Measurements from ENCODE around the gene NRG3. TPM values are rescaled to one million over a fixed set of nuclear protein-coding genes. Genes with fewer than 3 reads are reported as not detected.

NRG3 gene
- total RNA-seq, 1 donor from 2014 or later, result not detected

DNA sequence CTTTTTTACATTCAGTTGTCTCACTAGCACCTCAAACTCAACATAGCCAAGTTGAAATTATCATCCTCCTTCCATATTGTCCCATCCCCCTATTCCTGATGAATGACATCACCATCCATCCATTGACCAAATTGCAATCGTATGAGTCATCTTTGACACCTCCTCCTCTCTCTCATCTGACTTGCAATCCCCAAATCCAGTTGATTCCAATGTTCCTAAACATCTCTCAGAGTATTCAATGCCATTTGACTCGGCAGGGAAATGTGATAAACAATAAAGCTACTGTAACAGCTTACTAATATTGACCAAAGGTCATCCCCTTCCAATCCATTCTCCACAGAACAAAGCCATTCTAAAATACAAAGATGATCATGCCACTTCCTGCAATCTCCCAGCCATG, 1047.8 kb downstream of the NRG3 start:
- Mint-ChIP-seq H3K9me3 (ENCODE audit: low read depth) (peaks cover 24% of the 10 kb centered on the region), H3K36me3 (ENCODE audit: low read depth) (peaks cover 1% of the 10 kb centered on the region), H3K4me3 (ENCODE audit: unreplicated experiment) (no peak overlapping the region), H3K4me1 (ENCODE audit: low read depth) (peaks cover 9% of the 10 kb centered on the region), H3K27me3 (ENCODE audit: low read depth) (no peaks in the 10 kb centered on the region), H3K27ac (ENCODE audit: unreplicated experiment) (no peak overlapping the region)
- DNase-seq (ENCODE audit: low spot score), result no peak
- TF ChIP-seq, protein P1, sequence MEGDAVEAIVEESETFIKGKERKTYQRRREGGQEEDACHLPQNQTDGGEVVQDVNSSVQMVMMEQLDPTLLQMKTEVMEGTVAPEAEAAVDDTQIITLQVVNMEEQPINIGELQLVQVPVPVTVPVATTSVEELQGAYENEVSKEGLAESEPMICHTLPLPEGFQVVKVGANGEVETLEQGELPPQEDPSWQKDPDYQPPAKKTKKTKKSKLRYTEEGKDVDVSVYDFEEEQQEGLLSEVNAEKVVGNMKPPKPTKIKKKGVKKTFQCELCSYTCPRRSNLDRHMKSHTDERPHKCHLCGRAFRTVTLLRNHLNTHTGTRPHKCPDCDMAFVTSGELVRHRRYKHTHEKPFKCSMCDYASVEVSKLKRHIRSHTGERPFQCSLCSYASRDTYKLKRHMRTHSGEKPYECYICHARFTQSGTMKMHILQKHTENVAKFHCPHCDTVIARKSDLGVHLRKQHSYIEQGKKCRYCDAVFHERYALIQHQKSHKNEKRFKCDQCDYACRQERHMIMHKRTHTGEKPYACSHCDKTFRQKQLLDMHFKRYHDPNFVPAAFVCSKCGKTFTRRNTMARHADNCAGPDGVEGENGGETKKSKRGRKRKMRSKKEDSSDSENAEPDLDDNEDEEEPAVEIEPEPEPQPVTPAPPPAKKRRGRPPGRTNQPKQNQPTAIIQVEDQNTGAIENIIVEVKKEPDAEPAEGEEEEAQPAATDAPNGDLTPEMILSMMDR (IDR thresholded peaks at IDR 0.05), result no peak

DNA sequence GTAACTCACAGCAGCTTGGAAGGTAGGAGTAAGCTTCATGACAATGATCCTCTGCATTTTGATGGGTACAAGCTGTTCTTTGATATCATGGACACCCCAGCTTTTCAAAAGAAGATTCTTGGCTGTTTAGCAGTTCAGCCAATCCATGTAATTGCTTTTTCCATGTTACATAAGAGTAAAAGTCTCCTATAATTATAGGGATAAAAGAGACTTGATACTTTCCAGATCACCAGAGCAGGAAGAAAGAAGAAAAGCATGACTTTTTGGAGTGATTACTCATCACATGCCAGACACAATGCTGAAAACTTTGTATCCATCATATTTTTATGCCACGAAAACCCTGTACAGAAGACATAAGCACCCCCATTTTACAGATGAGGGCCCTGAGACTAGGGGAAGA, 1049.7 kb downstream of the NRG3 start:
- Mint-ChIP-seq H3K4me1 (ENCODE audit: low read depth) (peaks cover 5% of the 10 kb centered on the region), H3K27ac (ENCODE audit: unreplicated experiment) (no peak overlapping the region), H3K36me3 (ENCODE audit: low read depth) (peaks cover under 1% of the 10 kb centered on the region), H3K4me3 (ENCODE audit: unreplicated experiment) (no peak overlapping the region), H3K27me3 (ENCODE audit: low read depth) (no peaks in the 10 kb centered on the region), H3K9me3 (ENCODE audit: low read depth) (peaks cover 22% of the 10 kb centered on the region)
- no peak for DNase-seq (ENCODE audit: low spot score)
- TF ChIP-seq, protein P1 (IDR thresholded peaks at IDR 0.05), result no peak

DNA sequence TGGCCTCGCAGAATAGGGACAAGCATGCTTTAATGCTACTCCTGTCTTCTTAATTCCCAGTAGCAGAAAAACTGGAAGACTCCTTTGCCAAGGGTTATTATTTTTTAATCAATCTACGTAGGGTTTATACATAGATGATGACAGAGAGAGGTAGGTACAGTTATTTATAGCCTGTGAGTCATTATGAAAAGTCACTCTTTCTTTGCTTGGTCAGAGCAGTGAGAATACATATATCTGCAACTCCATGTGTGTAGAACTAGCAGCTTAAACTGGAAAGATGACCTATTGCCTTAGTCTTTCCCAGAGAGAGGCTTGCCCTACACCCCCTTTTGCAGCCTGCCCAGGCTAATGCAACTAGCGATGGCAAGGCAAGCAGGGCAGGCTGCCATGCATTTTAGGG, 1050.6 kb downstream of the NRG3 start:
- TF ChIP-seq, protein P1 (IDR thresholded peaks at IDR 0.05), result no peak
- no peak for DNase-seq (ENCODE audit: low spot score)
- no peak overlapping the region for H3K4me3 Mint-ChIP-seq (ENCODE audit: unreplicated experiment)
- no peaks in the 10 kb centered on the region for H3K36me3 Mint-ChIP-seq (ENCODE audit: low read depth)
- peaks cover 5% of the 10 kb centered on the region for H3K4me1 Mint-ChIP-seq (ENCODE audit: low read depth)
- peaks cover 15% of the 10 kb centered on the region for H3K9me3 Mint-ChIP-seq (ENCODE audit: low read depth)
- no peaks in the 10 kb centered on the region for H3K27me3 Mint-ChIP-seq (ENCODE audit: low read depth)
- no peak overlapping the region for H3K27ac Mint-ChIP-seq (ENCODE audit: unreplicated experiment)

DNA sequence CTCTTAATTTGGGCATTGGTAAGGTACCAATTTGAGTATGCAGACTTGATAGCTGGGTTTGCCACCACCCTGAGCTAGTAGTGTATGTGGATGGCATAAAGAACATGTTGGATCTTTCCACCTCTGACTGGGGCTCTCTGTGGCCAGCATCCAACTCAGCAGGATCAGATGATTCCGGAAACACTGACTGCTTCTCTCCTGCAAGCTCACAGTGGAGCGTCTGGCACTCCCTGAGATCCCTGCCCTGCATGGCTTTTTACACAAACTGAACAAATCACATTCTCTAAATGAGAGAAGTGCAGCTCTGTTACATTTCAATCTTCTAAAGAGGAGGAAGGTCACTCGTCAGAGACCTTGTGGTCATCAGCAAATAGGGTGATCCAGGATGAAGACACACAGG, 1057.5 kb downstream of the NRG3 start:
- TF ChIP-seq, protein P1 (IDR thresholded peaks at IDR 0.05), result no peak
- no peak for DNase-seq (ENCODE audit: low spot score)
- Mint-ChIP-seq H3K9me3 (ENCODE audit: low read depth) (peaks cover 2% of the 10 kb centered on the region), H3K4me3 (ENCODE audit: unreplicated experiment) (no peak overlapping the region), H3K27ac (ENCODE audit: unreplicated experiment) (no peak overlapping the region), H3K4me1 (ENCODE audit: low read depth) (peaks cover 5% of the 10 kb centered on the region), H3K36me3 (ENCODE audit: low read depth) (no peaks in the 10 kb centered on the region), H3K27me3 (ENCODE audit: low read depth) (peaks cover 7% of the 10 kb centered on the region)

DNA sequence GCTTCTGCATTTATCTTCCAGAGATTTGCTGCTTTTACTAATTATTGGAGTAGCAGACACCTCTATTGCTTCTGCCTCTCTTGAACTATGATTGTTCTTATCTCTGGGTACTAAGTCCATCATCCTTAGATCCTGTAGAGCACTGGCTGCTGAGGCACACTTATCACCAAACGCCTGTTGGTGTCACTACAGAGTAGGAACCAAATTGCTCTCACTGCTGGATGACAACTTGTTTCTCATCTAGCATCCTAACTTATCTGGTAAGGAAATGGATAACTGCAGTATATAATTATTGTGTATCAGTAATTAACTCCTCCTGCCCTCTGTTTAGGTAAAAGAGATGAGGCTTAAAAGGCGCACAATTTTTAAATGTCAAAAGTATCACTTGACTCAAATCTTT, 1059.4 kb downstream of the NRG3 start:
- H3K27ac Mint-ChIP-seq (ENCODE audit: unreplicated experiment), result no peak overlapping the region
- H3K36me3 Mint-ChIP-seq (ENCODE audit: low read depth), result no peaks in the 10 kb centered on the region
- TF ChIP-seq, protein P1 (IDR thresholded peaks at IDR 0.05), result peak; percentile 59
- no peak overlapping the region for H3K4me3 Mint-ChIP-seq (ENCODE audit: unreplicated experiment)
- no peak for DNase-seq (ENCODE audit: low spot score)
- peaks cover 5% of the 10 kb centered on the region for H3K4me1 Mint-ChIP-seq (ENCODE audit: low read depth)
- peaks cover 9% of the 10 kb centered on the region for H3K27me3 Mint-ChIP-seq (ENCODE audit: low read depth)
- H3K9me3 Mint-ChIP-seq (ENCODE audit: low read depth), result no peaks in the 10 kb centered on the region
